Ishikawa (cell line): ENCODE results near the gene CDV3.

Experiments
- CEBPB ChIP-seq: IDR thresholded peaks from 2 replicates; pipeline ENCODE4 v1.6.1; 2012
- CREB1 ChIP-seq: IDR thresholded peaks from 2 replicates; pipeline ENCODE4 v1.6.1; 2012; ENCODE audit warnings: low read depth
- EP300 ChIP-seq: IDR thresholded peaks from 2 replicates; pipeline ENCODE4 v1.6.1; 2012; ENCODE audit warnings: borderline replicate concordance
- FOXM1 ChIP-seq: IDR thresholded peaks from 2 replicates; pipeline ENCODE4 v1.6.1; 2012; ENCODE audit warnings: low read depth, borderline replicate concordance
- NFIC ChIP-seq: IDR thresholded peaks from 2 replicates; pipeline ENCODE4 v1.6.1; 2012
- RAD21 ChIP-seq: IDR thresholded peaks from 2 replicates; pipeline ENCODE4 v1.6.1; 2012; ENCODE audit warnings: low read depth
- TAF1 ChIP-seq: IDR thresholded peaks from 2 replicates; pipeline ENCODE4 v1.6.1; 2012; ENCODE audit warnings: low read depth, mild to moderate bottlenecking
- TEAD4 ChIP-seq: IDR thresholded peaks from 2 replicates; pipeline ENCODE4 v1.6.1; 2012
- YY1 ChIP-seq: IDR thresholded peaks from 2 replicates; pipeline ENCODE4 v1.6.1; 2012; ENCODE audit warnings: low read depth
- TF ChIP-seq, protein P1 (sequence below): IDR thresholded peaks from 2 replicates; pipeline ENCODE4 v1.6.1; 2012; ENCODE audit warnings: low read depth, mild to moderate bottlenecking
- TF ChIP-seq, protein P2 (sequence below): IDR thresholded peaks from 2 replicates; pipeline ENCODE4 v1.6.1; 2012

DNA sequence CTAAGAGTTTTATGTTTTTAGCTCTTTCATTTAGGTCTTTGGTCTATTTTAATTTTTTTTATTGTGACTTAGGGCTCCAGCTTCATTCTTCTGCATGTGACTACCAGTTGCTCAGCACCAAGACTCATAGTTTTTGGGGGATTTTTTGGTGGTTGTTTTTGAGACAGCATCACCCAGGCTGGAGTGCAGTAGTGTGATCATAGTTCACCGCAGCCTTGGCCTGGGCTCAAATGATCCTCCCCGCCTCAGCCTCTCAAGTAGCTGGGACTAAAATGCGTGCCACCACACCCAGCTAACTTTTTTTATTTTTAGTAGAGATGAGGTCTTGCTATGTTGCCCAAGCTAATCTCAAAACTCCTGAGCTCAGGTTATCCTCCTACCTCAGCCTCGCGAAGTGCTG lies 19.4 kb downstream of the CDV3 start:
- TF ChIP-seq YY1 (no peak), CREB1 (no peak), EP300 (no peak), FOXM1 (no peak), NFIC (no peak), TEAD4 (no peak), TAF1 (no peak), CEBPB (no peak), RAD21 (no peak)
- TF ChIP-seq, protein P1, sequence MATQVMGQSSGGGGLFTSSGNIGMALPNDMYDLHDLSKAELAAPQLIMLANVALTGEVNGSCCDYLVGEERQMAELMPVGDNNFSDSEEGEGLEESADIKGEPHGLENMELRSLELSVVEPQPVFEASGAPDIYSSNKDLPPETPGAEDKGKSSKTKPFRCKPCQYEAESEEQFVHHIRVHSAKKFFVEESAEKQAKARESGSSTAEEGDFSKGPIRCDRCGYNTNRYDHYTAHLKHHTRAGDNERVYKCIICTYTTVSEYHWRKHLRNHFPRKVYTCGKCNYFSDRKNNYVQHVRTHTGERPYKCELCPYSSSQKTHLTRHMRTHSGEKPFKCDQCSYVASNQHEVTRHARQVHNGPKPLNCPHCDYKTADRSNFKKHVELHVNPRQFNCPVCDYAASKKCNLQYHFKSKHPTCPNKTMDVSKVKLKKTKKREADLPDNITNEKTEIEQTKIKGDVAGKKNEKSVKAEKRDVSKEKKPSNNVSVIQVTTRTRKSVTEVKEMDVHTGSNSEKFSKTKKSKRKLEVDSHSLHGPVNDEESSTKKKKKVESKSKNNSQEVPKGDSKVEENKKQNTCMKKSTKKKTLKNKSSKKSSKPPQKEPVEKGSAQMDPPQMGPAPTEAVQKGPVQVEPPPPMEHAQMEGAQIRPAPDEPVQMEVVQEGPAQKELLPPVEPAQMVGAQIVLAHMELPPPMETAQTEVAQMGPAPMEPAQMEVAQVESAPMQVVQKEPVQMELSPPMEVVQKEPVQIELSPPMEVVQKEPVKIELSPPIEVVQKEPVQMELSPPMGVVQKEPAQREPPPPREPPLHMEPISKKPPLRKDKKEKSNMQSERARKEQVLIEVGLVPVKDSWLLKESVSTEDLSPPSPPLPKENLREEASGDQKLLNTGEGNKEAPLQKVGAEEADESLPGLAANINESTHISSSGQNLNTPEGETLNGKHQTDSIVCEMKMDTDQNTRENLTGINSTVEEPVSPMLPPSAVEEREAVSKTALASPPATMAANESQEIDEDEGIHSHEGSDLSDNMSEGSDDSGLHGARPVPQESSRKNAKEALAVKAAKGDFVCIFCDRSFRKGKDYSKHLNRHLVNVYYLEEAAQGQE, result no peak
- TF ChIP-seq, protein P2, sequence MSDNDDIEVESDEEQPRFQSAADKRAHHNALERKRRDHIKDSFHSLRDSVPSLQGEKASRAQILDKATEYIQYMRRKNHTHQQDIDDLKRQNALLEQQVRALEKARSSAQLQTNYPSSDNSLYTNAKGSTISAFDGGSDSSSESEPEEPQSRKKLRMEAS, result no peak
